SU-DHL-6 (cell line): ENCODE results near the gene OOSP1.

Source experiments
- H2AFZ ChIP-seq: fragments of 200-600 bp; sonication (generic); 2 replicates; pipeline ENCODE4 v1.6.1; 2014; ENCODE audit warnings: low read depth, mild to moderate bottlenecking, moderate library complexity, mixed read lengths, antibody characterized with exemption, low read length; ENCODE audit not compliant: severe bottlenecking
- H3F3A ChIP-seq: fragments of 200-600 bp; shearing (Covaris generic); 2 replicates; pipeline ENCODE4 v1.6.0; 2016; ENCODE audit warnings: antibody characterized with exemption, mild to moderate bottlenecking; ENCODE audit not compliant: insufficient read depth
- H3K27ac ChIP-seq: fragments of 200-600 bp; sonication (generic); 2 replicates; pipeline ENCODE4 v1.5.1; 2016; ENCODE audit warnings: low read depth, mild to moderate bottlenecking, low read length, moderate library complexity, mixed read lengths
- H3K27me3 ChIP-seq: fragments of 200-600 bp; sonication (generic), shearing (Covaris generic); 2 replicates; pipeline ENCODE4 v1.6.0; 2014; ENCODE audit warnings: mild to moderate bottlenecking, low read length
- H3K36me3 ChIP-seq: fragments of 200-600 bp; sonication (generic); 2 replicates; pipeline ENCODE4 v1.6.1; 2014; ENCODE audit warnings: mild to moderate bottlenecking, low read length, mixed read lengths
- H3K4me2 ChIP-seq: fragments of 300-600, 200-600 bp; shearing (Covaris generic), sonication (generic); 2 replicates; pipeline ENCODE4 v1.6.0; 2014; ENCODE audit warnings: low read length, low read depth, mild to moderate bottlenecking; ENCODE audit not compliant: poor library complexity, severe bottlenecking
- H3K4me3 ChIP-seq: fragments of 200-600 bp; sonication (generic); 2 replicates; pipeline ENCODE4 v1.5.1; 2014; ENCODE audit warnings: antibody characterized with exemption, low read length, mild to moderate bottlenecking, mixed read lengths; ENCODE audit not compliant: insufficient read depth, poor library complexity, severe bottlenecking
- H3K79me2 ChIP-seq: fragments of 200-600 bp; sonication (generic); 2 replicates; pipeline ENCODE4 v1.6.1; 2014; ENCODE audit warnings: mild to moderate bottlenecking, low read length, moderate library complexity; ENCODE audit not compliant: insufficient read depth
- H3K9ac ChIP-seq: fragments of 200-600 bp; sonication (generic); 2 replicates; pipeline ENCODE4 v1.7.0; 2014; ENCODE audit warnings: mild to moderate bottlenecking, low read length
- H3K9me2 ChIP-seq: fragments of 200-600 bp; sonication (generic); replicated peaks from 2 replicates; pipeline ENCODE4 v1.6.1; 2014; ENCODE audit warnings: low read length; ENCODE audit not compliant: insufficient read depth
- H3K9me3 ChIP-seq: fragments of 200-600 bp; sonication (generic); 2 replicates; pipeline ENCODE4 v1.6.1; 2014; ENCODE audit warnings: low read length, mixed read lengths; ENCODE audit not compliant: insufficient read depth
- H4K20me1 ChIP-seq: fragments of 200-600 bp; sonication (generic); 2 replicates; pipeline ENCODE4 v1.6.1; 2014; ENCODE audit warnings: low read depth, mild to moderate bottlenecking, antibody characterized with exemption, low read length, moderate library complexity, mixed read lengths
- EZH2phosphoT487 ChIP-seq: fragments of 200-600 bp; sonication (generic), shearing (Covaris generic); conservative IDR thresholded peaks from 2 replicates; pipeline ENCODE4 v1.6.1; 2018; ENCODE audit warnings: mild to moderate bottlenecking, antibody characterized with exemption, low read length, moderate library complexity, mixed read lengths
- TF ChIP-seq, protein P1 (sequence below): fragments of 200-600 bp; sonication (generic); IDR thresholded peaks from one replicate; pipeline ENCODE4 v1.5.1; 2017; ENCODE audit warnings: antibody characterized with exemption, mild to moderate bottlenecking, low read length, moderate library complexity; ENCODE audit not compliant: insufficient read depth, poor library complexity, severe bottlenecking

OOSP1 gene

DNA sequence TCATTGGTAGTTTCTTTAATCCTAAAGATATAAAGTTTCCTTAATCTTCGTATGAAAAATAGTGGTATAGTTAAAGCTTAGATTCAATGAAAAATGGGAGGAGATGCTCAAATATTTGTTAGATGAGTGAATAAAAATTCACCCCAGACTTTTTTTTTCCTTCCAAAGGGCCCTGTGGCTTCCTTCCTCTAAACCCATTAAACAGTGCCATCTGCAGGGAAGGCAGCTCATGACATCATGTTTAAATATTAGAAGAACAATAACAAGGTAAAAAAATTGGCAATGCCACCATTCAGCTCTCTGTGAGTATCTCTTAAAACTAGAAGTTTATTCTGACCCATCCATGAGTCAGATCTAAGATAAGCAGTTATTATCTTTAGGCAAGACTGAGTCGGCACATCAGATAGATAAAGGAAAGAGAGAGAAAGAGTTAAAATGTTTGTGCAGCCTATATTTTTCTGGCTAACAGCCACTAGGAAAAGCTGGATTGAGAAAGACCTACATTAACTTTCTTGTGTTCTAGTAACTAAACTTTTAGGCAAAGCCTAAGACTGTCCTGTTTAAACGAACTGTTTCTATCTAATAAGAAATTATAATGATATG, 19.1 kb upstream of the OOSP1 start:
- Histone ChIP-seq H3K79me2 (no peaks in the 10 kb centered on the region), H3K4me3 (no peak overlapping the region), H4K20me1 (no peaks in the 10 kb centered on the region), H3K36me3 (no peaks in the 10 kb centered on the region), H2AFZ (no peak overlapping the region), H3K27ac (no peak overlapping the region), H3K9me3 (peaks cover 11% of the 10 kb centered on the region; the same call in 1 of the 2 replicates), H3K27me3 (no peaks in the 10 kb centered on the region), H3F3A (no peaks in the 10 kb centered on the region), H3K9me2 (no peaks in the 10 kb centered on the region), H3K4me2 (no peak overlapping the region), H3K9ac (no peak overlapping the region)
- TF ChIP-seq, protein P1, sequence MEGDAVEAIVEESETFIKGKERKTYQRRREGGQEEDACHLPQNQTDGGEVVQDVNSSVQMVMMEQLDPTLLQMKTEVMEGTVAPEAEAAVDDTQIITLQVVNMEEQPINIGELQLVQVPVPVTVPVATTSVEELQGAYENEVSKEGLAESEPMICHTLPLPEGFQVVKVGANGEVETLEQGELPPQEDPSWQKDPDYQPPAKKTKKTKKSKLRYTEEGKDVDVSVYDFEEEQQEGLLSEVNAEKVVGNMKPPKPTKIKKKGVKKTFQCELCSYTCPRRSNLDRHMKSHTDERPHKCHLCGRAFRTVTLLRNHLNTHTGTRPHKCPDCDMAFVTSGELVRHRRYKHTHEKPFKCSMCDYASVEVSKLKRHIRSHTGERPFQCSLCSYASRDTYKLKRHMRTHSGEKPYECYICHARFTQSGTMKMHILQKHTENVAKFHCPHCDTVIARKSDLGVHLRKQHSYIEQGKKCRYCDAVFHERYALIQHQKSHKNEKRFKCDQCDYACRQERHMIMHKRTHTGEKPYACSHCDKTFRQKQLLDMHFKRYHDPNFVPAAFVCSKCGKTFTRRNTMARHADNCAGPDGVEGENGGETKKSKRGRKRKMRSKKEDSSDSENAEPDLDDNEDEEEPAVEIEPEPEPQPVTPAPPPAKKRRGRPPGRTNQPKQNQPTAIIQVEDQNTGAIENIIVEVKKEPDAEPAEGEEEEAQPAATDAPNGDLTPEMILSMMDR, result peak; percentile 55
- TF ChIP-seq EZH2phosphoT487, result no peak

DNA sequence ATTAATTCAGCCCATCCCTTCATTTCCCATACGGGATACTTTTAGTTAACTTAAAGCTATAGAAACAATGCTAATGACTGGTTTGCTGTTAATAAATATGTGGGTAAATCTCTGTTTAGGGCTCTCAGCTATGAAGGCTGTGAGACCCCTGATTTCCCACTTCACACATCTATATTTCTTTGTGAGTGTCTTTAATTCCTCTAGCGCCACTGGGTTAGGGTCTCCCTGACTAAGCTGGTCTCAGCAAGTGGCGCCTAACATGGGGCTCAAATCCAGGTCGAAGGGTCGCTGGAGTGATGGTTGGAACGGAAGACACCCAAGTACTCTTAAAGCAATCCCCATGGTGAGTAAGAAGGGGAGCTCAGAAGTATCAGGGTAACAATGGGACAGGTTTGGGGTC, 14.4 kb upstream of the OOSP1 start:
- TF ChIP-seq EZH2phosphoT487, result no peak
- TF ChIP-seq, protein P1, result no peak
- H3K36me3 ChIP-seq, result no peaks in the 10 kb centered on the region
- H2AFZ ChIP-seq, result no peak overlapping the region
- no peak overlapping the region for H3K4me2 ChIP-seq
- no peak overlapping the region for H3K9ac ChIP-seq
- H3K4me3 ChIP-seq, result no peak overlapping the region
- no peaks in the 10 kb centered on the region for H3K9me2 ChIP-seq
- H3K27me3 ChIP-seq, result no peaks in the 10 kb centered on the region
- H4K20me1 ChIP-seq, result no peaks in the 10 kb centered on the region
- H3K9me3 ChIP-seq, result peaks cover 15% of the 10 kb centered on the region; the same call in 1 of the 2 replicates
- no peak overlapping the region for H3K27ac ChIP-seq
- no peaks in the 10 kb centered on the region for H3F3A ChIP-seq
- no peaks in the 10 kb centered on the region for H3K79me2 ChIP-seq

DNA sequence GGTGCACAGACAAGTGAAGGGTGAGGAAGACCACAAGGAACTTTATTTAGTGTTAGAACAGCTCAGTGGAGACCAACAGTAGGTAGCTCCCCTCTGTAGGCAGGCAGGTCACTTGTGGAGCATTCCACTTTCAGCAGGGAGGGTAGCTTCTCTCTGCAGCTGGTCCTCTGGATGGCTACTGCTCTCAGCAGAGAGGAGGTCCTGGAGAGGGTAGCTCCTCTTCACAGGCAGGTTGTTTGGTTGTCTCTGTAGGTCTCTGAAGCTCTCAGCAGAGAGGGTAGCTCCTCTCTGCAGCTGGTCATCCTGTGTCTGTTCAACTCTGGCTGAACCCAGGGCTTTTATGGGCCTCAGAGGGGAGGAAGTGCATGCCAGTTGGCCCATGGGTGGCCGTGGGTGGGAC, 6.5 kb upstream of the OOSP1 start:
- Histone ChIP-seq H3K27ac (no peak overlapping the region), H2AFZ (no peak overlapping the region), H4K20me1 (no peaks in the 10 kb centered on the region), H3K27me3 (no peaks in the 10 kb centered on the region), H3K79me2 (no peaks in the 10 kb centered on the region), H3K9me3 (peaks cover 6% of the 10 kb centered on the region; the same call in 1 of the 2 replicates), H3K4me2 (no peak overlapping the region), H3K4me3 (no peak overlapping the region), H3K9ac (no peak overlapping the region), H3K9me2 (no peaks in the 10 kb centered on the region), H3F3A (no peaks in the 10 kb centered on the region), H3K36me3 (no peaks in the 10 kb centered on the region)
- TF ChIP-seq EZH2phosphoT487, result no peak
- TF ChIP-seq, protein P1, result no peak

DNA sequence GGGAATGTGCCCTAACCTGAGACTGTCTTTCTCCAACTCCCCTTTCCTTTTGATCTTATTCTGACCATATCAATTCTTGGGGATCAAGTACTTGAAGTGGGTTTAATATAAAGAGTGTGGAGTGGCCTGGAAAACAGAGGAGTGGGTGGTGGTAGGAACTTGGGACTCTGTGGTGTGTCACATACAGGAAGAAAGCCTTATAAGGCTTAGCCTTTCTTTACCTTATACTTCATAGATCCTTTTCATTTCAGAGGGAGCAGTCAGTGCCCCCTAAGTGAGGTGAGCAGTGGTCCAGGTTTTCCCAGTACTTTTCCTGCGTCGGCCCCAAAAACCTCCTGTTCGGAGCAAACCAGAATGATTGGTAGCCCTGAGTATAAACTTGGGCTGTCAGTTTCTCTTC, 486 bp downstream of the OOSP1 start:
- TF ChIP-seq, protein P1, result no peak
- TF ChIP-seq EZH2phosphoT487, result no peak
- Histone ChIP-seq H4K20me1 (no peaks in the 10 kb centered on the region), H3K27ac (no peak overlapping the region), H3K9me2 (no peaks in the 10 kb centered on the region), H3K9me3 (no peaks in the 10 kb centered on the region), H3K9ac (no peak overlapping the region), H3K79me2 (no peaks in the 10 kb centered on the region), H3K36me3 (no peaks in the 10 kb centered on the region), H3F3A (no peaks in the 10 kb centered on the region), H3K4me2 (no peak overlapping the region), H3K4me3 (no peak overlapping the region), H2AFZ (no peak overlapping the region), H3K27me3 (no peaks in the 10 kb centered on the region)
